GM12872 (cell line): ENCODE measurements around the gene MS4A4E.

Experiments
- CTCF ChIP-seq: IDR thresholded peaks from 3 replicates; pipeline ENCODE4 v1.5.1; 2011; ENCODE audit warnings: low read depth, mild to moderate bottlenecking, low read length, moderate library complexity; ENCODE audit not compliant: insufficient read depth

Gene MS4A4E

GRCh38 chr11:60150279-60150678 lies 92.7 kb downstream of the MS4A4E start:
- no peak for TF ChIP-seq CTCF
